PC-3 (cell line): ENCODE results near the gene SHF. TPM values are rescaled to one million over a fixed set of nuclear protein-coding genes. Genes with fewer than 3 reads are reported as not detected.

ENCODE experiments used
- ATAC-seq: fragments of 200-7000 bp; cut with Tn5 transposase; 2 replicates; pipeline ENCODE4 v1.9.1; 2020; ENCODE audit warnings: mild to moderate bottlenecking, moderate library complexity
- BruUV-seq: library from RNA; stranded (reverse); fragments of 400-500 nt; replicated peaks from 2 replicates; lab custom pipeline; 2021; lab: Mats Ljungman, UMichigan
- CTCF ChIA-PET: fragments of 300-600 bp; sonication (Branson Sonifier 250); formaldehyde crosslinking; loops from one replicate; lab custom pipeline; 2022; ENCODE audit warnings: antibody characterized with exemption; lab: Charles Lee
- POLR2A ChIA-PET: fragments of 300-600 bp; sonication (Branson Sonifier 250); formaldehyde crosslinking; loops from one replicate; lab custom pipeline; 2022; ENCODE audit warnings: antibody characterized with exemption; ENCODE audit not compliant: unreplicated experiment; lab: Charles Lee
- DNase-seq: peaks from one replicate; pipeline ENCODE4 v3.0.0-alpha.2; 2015
- H2AFZ ChIP-seq: fragments of 300-600 bp; sonication (generic); 2 replicates; pipeline ENCODE4 v1.6.0; 2016; ENCODE audit warnings: antibody characterized with exemption, low read length
- H3F3A ChIP-seq: fragments of 300-600 bp; sonication (generic); one replicate; pipeline ENCODE4 v1.6.0; 2017; ENCODE audit warnings: antibody characterized with exemption, low read length, control low read depth, mild to moderate bottlenecking; ENCODE audit not compliant: unreplicated experiment
- H3K27ac ChIP-seq: fragments of 300-600 bp; sonication (generic); 2 replicates; pipeline ENCODE4 v1.5.1; 2016; ENCODE audit warnings: mild to moderate bottlenecking, low read length
- H3K27me3 ChIP-seq: fragments of 300-600 bp; sonication (generic); 2 replicates; pipeline ENCODE4 v1.6.1; 2016; ENCODE audit warnings: low read length, mixed read lengths
- H3K36me3 ChIP-seq: fragments of 300-600 bp; sonication (generic); 2 replicates; pipeline ENCODE4 v1.6.1; 2016; ENCODE audit warnings: low read depth, mixed run types, low read length, mixed read lengths
- H3K4me1 ChIP-seq: fragments of 300-600 bp; sonication (generic); 2 replicates; pipeline ENCODE4 v1.5.1; 2016; ENCODE audit warnings: low read length; ENCODE audit not compliant: insufficient read depth
- H3K4me2 ChIP-seq: fragments of 300-600 bp; sonication (generic); 2 replicates; pipeline ENCODE4 v1.6.0; 2016; ENCODE audit warnings: low read length
- H3K4me3 ChIP-seq: fragments of 300-600 bp; sonication (generic); 2 replicates; pipeline ENCODE4 v1.5.1; 2016; ENCODE audit warnings: mild to moderate bottlenecking, low read length, mixed read lengths
- H3K79me2 ChIP-seq: fragments of 300-600 bp; sonication (generic); 2 replicates; pipeline ENCODE4 v1.6.1; 2017; ENCODE audit warnings: low read length, mixed read lengths
- H3K9ac ChIP-seq: fragments of 300-600 bp; sonication (generic); 2 replicates; pipeline ENCODE4 v1.6.0; 2016; ENCODE audit warnings: mild to moderate bottlenecking, low read length
- H3K9me2 ChIP-seq: fragments of 300-600 bp; sonication (generic); replicated peaks from 2 replicates; pipeline ENCODE4 v1.6.1; 2016; ENCODE audit warnings: mixed run types, low read length, mixed read lengths
- H3K9me3 ChIP-seq: fragments of 300-600 bp; sonication (generic); 2 replicates; pipeline ENCODE4 v1.6.1; 2016; ENCODE audit warnings: low read length, mixed read lengths
- H4K20me1 ChIP-seq: fragments of 300-600 bp; sonication (generic); 2 replicates; pipeline ENCODE4 v1.6.1; 2016; ENCODE audit warnings: low read length, mixed read lengths
- CTCF ChIP-seq: fragments of 300-600 bp; sonication (generic); conservative IDR thresholded peaks from 2 replicates; pipeline ENCODE4 v1.5.1; 2017; ENCODE audit warnings: antibody characterized with exemption, low read depth, mild to moderate bottlenecking, low read length
- EZH2 ChIP-seq: fragments of 300-600 bp; sonication (generic); IDR thresholded peaks from one replicate; pipeline ENCODE4 v1.6.1; 2017; ENCODE audit warnings: antibody characterized with exemption, mild to moderate bottlenecking, low read length; ENCODE audit not compliant: unreplicated experiment
- EZH2phosphoT487 ChIP-seq: fragments of 300-600 bp; sonication (generic); IDR thresholded peaks from 2 replicates; pipeline ENCODE4 v1.6.1; 2018; ENCODE audit warnings: mild to moderate bottlenecking, antibody characterized with exemption, low read length, borderline replicate concordance
- intact Hi-C: fragments of 100-400 bp; cut with micrococcal nuclease; formaldehyde crosslinking; loops from 2 replicates; pipeline ENCODE4 v1.9.0; 2023
- total RNA-seq: library from RNA; depleted of rRNA; stranded (reverse); fragments of >200 nt; gene quantifications from 2 replicates; pipeline ENCODE4 v1.2.3, GENCODE V29; 2014

The SHF gene
- total RNA-seq, 1 experiment from 2014 or later = 1.2 TPM

- TF ChIP-seq EZH2phosphoT487 = no peak
- TF ChIP-seq CTCF = no peak
- no peak for TF ChIP-seq EZH2
- Histone ChIP-seq H3K9me2 (no peaks in the 10 kb centered on the region), H3K4me1 (no peaks in the 10 kb centered on the region), H3K4me3 (no peak overlapping the region), H3K4me2 (no peak overlapping the region), H3K9me3 (no peaks in the 10 kb centered on the region), H4K20me1 (no peaks in the 10 kb centered on the region), H3K36me3 (no peaks in the 10 kb centered on the region), H3K27ac (no peak overlapping the region), H3K9ac (no peak overlapping the region), H3K79me2 (no peaks in the 10 kb centered on the region), H3K27me3 (no peaks in the 10 kb centered on the region), H2AFZ (no peak overlapping the region), H3F3A (no peaks in the 10 kb centered on the region)
- POLR2A ChIA-PET = no interaction called here
- no TSS peak for BruUV-seq
- ATAC-seq (no peak), DNase-seq (no peak)
- intact Hi-C loops = no loop called here
- CTCF ChIA-PET = interaction anchor here (1.4 kb wide), 1 partner anchor 14 kb away, joined by 3 read pairs; no protein-coding TSS in a partner anchor
Measured at GRCh38 chr15:45140557-45141250, 47.1 kb downstream of the SHF start.

- CTCF ChIA-PET = interaction anchor here (1.4 kb wide), 1 partner anchor 13 kb away, joined by 3 read pairs; no protein-coding TSS in a partner anchor
- no peaks in the 10 kb centered on the region for H3K36me3 ChIP-seq
Measured at GRCh38 chr15:45139770-45140169, 48.0 kb downstream of the SHF start.

More at GRCh38 chr15:45139770-45140169, 48.0 kb downstream of the SHF start:
- Histone ChIP-seq H3K4me3 (no peak overlapping the region), H3K27me3 (no peaks in the 10 kb centered on the region), H3F3A (no peaks in the 10 kb centered on the region), H3K79me2 (no peaks in the 10 kb centered on the region), H3K9ac (no peak overlapping the region), H2AFZ (no peak overlapping the region), H3K4me2 (no peak overlapping the region), H3K9me2 (no peaks in the 10 kb centered on the region), H4K20me1 (no peaks in the 10 kb centered on the region), H3K27ac (no peak overlapping the region), H3K9me3 (no peaks in the 10 kb centered on the region), H3K4me1 (no peaks in the 10 kb centered on the region)
- POLR2A ChIA-PET = no interaction called here
- no TSS peak for BruUV-seq
- TF ChIP-seq EZH2phosphoT487 = no peak
- no peak for TF ChIP-seq EZH2
- no peak for TF ChIP-seq CTCF
- intact Hi-C loops = no loop called here
- DNase-seq (no peak), ATAC-seq (no peak)
